Neural cell (in vitro differentiated cells): ENCODE data around the gene E4F1. TPM values are rescaled to one million over a fixed set of nuclear protein-coding genes. Genes with fewer than 3 reads are reported as not detected.
A peak's percentile ranks its signal among the peaks of the same experiment; 100 is the strongest.
"Not testable (repeated sequence)": the region's sequence is repeated elsewhere in the genome, so short reads cannot be mapped to it uniquely, and the experiment has no call there.

Experiments used
- H2AFZ ChIP-seq: fragments of 200-600, 300-800 bp; sonication (generic), shearing (Covaris generic); 2 replicates; pipeline ENCODE4 v1.6.0; 2014; ENCODE audit warnings: low read depth, mild to moderate bottlenecking, antibody characterized with exemption, low read length, moderate library complexity
- H3F3A ChIP-seq: fragments of 200-600 bp; shearing (Covaris generic); 2 replicates; pipeline ENCODE4 v1.6.1; 2016; ENCODE audit warnings: mild to moderate bottlenecking, moderate library complexity, mixed read lengths, antibody characterized with exemption, low read length; ENCODE audit not compliant: insufficient read depth, poor library complexity, severe bottlenecking
- H3K27ac ChIP-seq: fragments of 200-600, 300-800 bp; sonication (generic), shearing (Covaris generic); 2 replicates; pipeline ENCODE4 v1.5.1; 2014; ENCODE audit warnings: mild to moderate bottlenecking, low read length, moderate library complexity
- H3K27me3 ChIP-seq: fragments of 300-800, 200-600 bp; sonication (generic), shearing (Covaris generic); 2 replicates; pipeline ENCODE4 v1.6.0; 2014; ENCODE audit warnings: mild to moderate bottlenecking, low read depth, low read length, moderate library complexity; ENCODE audit not compliant: insufficient read depth
- H3K36me3 ChIP-seq: fragments of 300-800, 200-600 bp; sonication (generic), shearing (Covaris generic); 2 replicates; pipeline ENCODE4 v1.5.1; 2014; ENCODE audit warnings: mild to moderate bottlenecking, antibody characterized with exemption, low read length, moderate library complexity; ENCODE audit not compliant: insufficient read depth
- H3K4me2 ChIP-seq: fragments of 300-800, 200-600 bp; sonication (generic), shearing (Covaris generic); 2 replicates; pipeline ENCODE4 v1.6.0; 2014; ENCODE audit warnings: mild to moderate bottlenecking, low read length
- H3K4me3 ChIP-seq: fragments of 300-800, 200-600 bp; sonication (generic), shearing (Covaris generic); 2 replicates; pipeline ENCODE4 v1.5.1; 2014; ENCODE audit warnings: mild to moderate bottlenecking, low read length, moderate library complexity
- H3K79me2 ChIP-seq: fragments of 200-600 bp; shearing (Covaris generic); replicated peaks from 2 replicates; pipeline ENCODE4 v1.6.0; 2014; ENCODE audit warnings: mild to moderate bottlenecking, low read length, moderate library complexity; ENCODE audit not compliant: insufficient read depth
- H3K9ac ChIP-seq: fragments of 300-800, 200-600 bp; sonication (generic), shearing (Covaris generic); 2 replicates; pipeline ENCODE4 v1.6.1; 2016; ENCODE audit warnings: mild to moderate bottlenecking, low read length, mixed read lengths
- H3K9me2 ChIP-seq: fragments of 200-600 bp; shearing (Covaris generic); 2 replicates; pipeline ENCODE4 v1.6.1; 2016; ENCODE audit warnings: mild to moderate bottlenecking, low read length, mixed read lengths; ENCODE audit not compliant: insufficient read depth
- H3K9me3 ChIP-seq: fragments of 200-600, 300-800 bp; sonication (generic), shearing (Covaris generic); 2 replicates; pipeline ENCODE4 v1.6.1; 2016; ENCODE audit warnings: mild to moderate bottlenecking, mixed run types, low read length, moderate library complexity, mixed read lengths
- H4K20me1 ChIP-seq: fragments of 200-600 bp; shearing (Covaris generic); 2 replicates; pipeline ENCODE4 v1.6.1; 2016; ENCODE audit warnings: mild to moderate bottlenecking, mixed run types; ENCODE audit not compliant: insufficient read depth
- EP300 ChIP-seq: fragments of 450-650 bp; conservative IDR thresholded peaks from 2 replicates; pipeline ENCODE4 v1.6.1; 2014; ENCODE audit warnings: antibody characterized with exemption, mild to moderate bottlenecking, moderate library complexity; ENCODE audit not compliant: poor library complexity, severe bottlenecking
- EZH2 ChIP-seq: fragments of 200-600, 300-800 bp; shearing (Covaris generic), sonication (generic); IDR thresholded peaks from 2 replicates; pipeline ENCODE4 v1.6.1; 2014; ENCODE audit warnings: antibody characterized with exemption, low read length, borderline replicate concordance, mild to moderate bottlenecking; ENCODE audit not compliant: insufficient read depth, poor library complexity, severe bottlenecking
- MXI1 ChIP-seq: fragments of 450-650 bp; conservative IDR thresholded peaks from 2 replicates; pipeline ENCODE4 v1.6.1; 2014; ENCODE audit warnings: antibody characterized with exemption, mild to moderate bottlenecking; ENCODE audit not compliant: poor library complexity, severe bottlenecking
- POLR2AphosphoS5 ChIP-seq: IDR thresholded peaks from 2 replicates; pipeline ENCODE4 v1.6.1; 2012
- RAD21 ChIP-seq: fragments of 450-650 bp; conservative IDR thresholded peaks from 2 replicates; pipeline ENCODE4 v1.6.1; 2014; ENCODE audit warnings: antibody characterized with exemption, mild to moderate bottlenecking, moderate library complexity
- REST ChIP-seq: IDR thresholded peaks from 2 replicates; pipeline ENCODE4 v1.6.1; 2012; ENCODE audit warnings: borderline replicate concordance
- SMC3 ChIP-seq: fragments of 450-650 bp; conservative IDR thresholded peaks from 2 replicates; pipeline ENCODE4 v1.6.1; 2014; ENCODE audit warnings: antibody characterized with exemption, mild to moderate bottlenecking, moderate library complexity; ENCODE audit not compliant: poor library complexity
- TAF1 ChIP-seq: IDR thresholded peaks from 2 replicates; pipeline ENCODE4 v1.6.1; 2012; ENCODE audit warnings: low read depth
- polyA plus RNA-seq: library from polyadenylated mRNA; depleted of rRNA; stranded (reverse); fragments of >200 nt; gene quantifications from 2 replicates; pipeline ENCODE4 v1.2.3, GENCODE V29; 2014
- TF ChIP-seq, protein P1 (sequence below): fragments of 450-650 bp; IDR thresholded peaks from 2 replicates; pipeline ENCODE4 v1.5.1; 2014; ENCODE audit warnings: antibody characterized with exemption, mild to moderate bottlenecking, moderate library complexity; ENCODE audit not compliant: poor library complexity, severe bottlenecking

E4F1 gene
- polyA plus RNA-seq, 1 donor from 2014 or later: 64.9 TPM

DNA sequence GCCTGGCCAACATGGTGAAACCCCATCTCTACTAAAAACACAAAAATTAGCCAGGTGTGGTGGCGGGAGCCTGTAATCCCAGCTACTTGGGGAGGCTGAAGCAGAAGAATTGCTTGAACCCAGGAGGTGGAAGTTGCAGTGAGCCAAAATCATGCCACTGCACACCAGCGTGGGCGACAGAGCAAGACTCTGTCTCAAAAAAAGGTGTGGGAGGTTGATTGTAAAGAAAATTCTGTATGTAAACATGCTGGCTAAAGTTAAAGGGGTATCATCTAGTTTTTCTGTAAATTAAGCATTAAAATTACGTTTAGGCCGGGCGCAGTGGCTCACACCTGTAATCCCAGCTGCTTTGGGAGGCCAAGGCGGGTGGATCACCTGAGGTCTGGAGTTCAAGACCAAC lies 35.1 kb downstream of the E4F1 start:
- not testable (repeated sequence) for H3K9me3 ChIP-seq, H3K9ac ChIP-seq

DNA sequence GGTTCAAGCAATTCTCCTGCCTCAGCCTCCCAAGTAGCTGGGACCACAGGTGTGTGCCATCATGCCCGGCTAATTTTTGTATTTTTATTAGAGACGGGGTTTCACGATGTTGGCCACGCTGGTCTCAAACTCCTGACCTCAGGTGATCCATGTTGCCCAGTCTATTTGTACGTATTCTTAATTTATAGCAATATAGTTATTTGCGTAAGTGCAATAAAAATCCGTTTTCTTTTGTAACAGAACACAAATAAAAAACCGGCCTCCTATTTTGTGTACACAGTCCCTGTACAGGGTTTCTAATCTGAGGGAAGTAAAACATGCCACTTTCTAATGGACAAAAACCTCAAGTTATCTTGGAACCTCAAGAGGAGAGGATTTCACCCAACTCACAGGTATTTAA lies 36.9 kb downstream of the E4F1 start:
- H3K27ac ChIP-seq: no peak overlapping the region
- H2AFZ ChIP-seq: no peak overlapping the region
- TF ChIP-seq SMC3 (no peak), REST (no peak), EP300 (no peak), RAD21 (no peak), MXI1 (no peak), TAF1 (no peak), EZH2 (no peak), POLR2AphosphoS5 (no peak)
- TF ChIP-seq, protein P1, sequence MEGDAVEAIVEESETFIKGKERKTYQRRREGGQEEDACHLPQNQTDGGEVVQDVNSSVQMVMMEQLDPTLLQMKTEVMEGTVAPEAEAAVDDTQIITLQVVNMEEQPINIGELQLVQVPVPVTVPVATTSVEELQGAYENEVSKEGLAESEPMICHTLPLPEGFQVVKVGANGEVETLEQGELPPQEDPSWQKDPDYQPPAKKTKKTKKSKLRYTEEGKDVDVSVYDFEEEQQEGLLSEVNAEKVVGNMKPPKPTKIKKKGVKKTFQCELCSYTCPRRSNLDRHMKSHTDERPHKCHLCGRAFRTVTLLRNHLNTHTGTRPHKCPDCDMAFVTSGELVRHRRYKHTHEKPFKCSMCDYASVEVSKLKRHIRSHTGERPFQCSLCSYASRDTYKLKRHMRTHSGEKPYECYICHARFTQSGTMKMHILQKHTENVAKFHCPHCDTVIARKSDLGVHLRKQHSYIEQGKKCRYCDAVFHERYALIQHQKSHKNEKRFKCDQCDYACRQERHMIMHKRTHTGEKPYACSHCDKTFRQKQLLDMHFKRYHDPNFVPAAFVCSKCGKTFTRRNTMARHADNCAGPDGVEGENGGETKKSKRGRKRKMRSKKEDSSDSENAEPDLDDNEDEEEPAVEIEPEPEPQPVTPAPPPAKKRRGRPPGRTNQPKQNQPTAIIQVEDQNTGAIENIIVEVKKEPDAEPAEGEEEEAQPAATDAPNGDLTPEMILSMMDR: no peak
- H4K20me1 ChIP-seq: no peaks in the 10 kb centered on the region
- peaks cover 18% of the 10 kb centered on the region for H3K79me2 ChIP-seq
- H3K4me2 ChIP-seq: no peak overlapping the region
- H3K27me3 ChIP-seq: no peaks in the 10 kb centered on the region
- H3K9me3 ChIP-seq: no peaks in the 10 kb centered on the region
- no peak overlapping the region for H3K9ac ChIP-seq
- H3K4me3 ChIP-seq: no peak overlapping the region
- H3K9me2 ChIP-seq: no peaks in the 10 kb centered on the region
- no peaks in the 10 kb centered on the region for H3F3A ChIP-seq
- peaks cover 9% of the 10 kb centered on the region for H3K36me3 ChIP-seq

More for the DNA sequence above, 35.1 kb downstream of the E4F1 start:
- H4K20me1 ChIP-seq, H3F3A ChIP-seq, H3K79me2 ChIP-seq, H3K27me3 ChIP-seq, H3K36me3 ChIP-seq, H3K4me2 ChIP-seq, H3K27ac ChIP-seq, H2AFZ ChIP-seq, H3K9me2 ChIP-seq, H3K4me3 ChIP-seq: not testable (repeated sequence)

DNA sequence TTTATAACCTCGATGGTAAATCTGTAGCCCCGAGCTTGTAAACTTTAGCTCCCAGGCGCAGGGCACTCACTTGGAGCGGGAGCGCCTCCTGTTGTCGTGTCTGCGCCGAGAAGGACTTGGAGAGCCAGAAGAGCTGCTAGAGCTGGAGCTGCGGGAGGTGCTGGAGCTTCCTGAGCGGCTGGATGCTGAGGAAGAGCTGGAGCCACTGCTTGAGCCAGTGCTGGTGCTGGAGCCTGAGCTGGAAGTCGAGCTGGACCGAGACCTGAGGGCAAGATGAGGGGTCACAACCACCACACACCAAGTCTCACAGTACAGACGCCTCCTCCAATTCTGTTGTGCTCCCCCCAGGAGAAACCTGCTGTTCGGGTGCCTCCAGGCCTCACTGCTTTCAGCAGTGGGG lies 39.6 kb downstream of the E4F1 start:
- not testable (repeated sequence) for H4K20me1 ChIP-seq, H3K4me2 ChIP-seq

GRCh38 chr16:2266887-2267286 lies 43.5 kb downstream of the E4F1 start:
- not testable (repeated sequence) for H3K9me3 ChIP-seq, H2AFZ ChIP-seq, H3F3A ChIP-seq, H3K36me3 ChIP-seq, H3K27me3 ChIP-seq, H3K9me2 ChIP-seq, H4K20me1 ChIP-seq, H3K27ac ChIP-seq
- H3K9ac ChIP-seq: peak overlapping the region; percentile 85
- peak overlapping the region; percentile 65 for H3K4me2 ChIP-seq
- H3K79me2 ChIP-seq: peaks cover 32% of the 10 kb centered on the region
- H3K4me3 ChIP-seq: peak overlapping the region; percentile 98

More for the DNA sequence above, 39.6 kb downstream of the E4F1 start:
- H3F3A ChIP-seq, H3K36me3 ChIP-seq, H3K9me2 ChIP-seq, H3K27me3 ChIP-seq, H3K4me3 ChIP-seq, H3K27ac ChIP-seq, H3K9ac ChIP-seq, H3K9me3 ChIP-seq, H2AFZ ChIP-seq: not testable (repeated sequence)
- peaks cover 32% of the 10 kb centered on the region for H3K79me2 ChIP-seq

- not testable (repeated sequence) for H3F3A ChIP-seq, H3K9me3 ChIP-seq, H4K20me1 ChIP-seq, H3K9me2 ChIP-seq, H3K27me3 ChIP-seq, H3K36me3 ChIP-seq
- H3K9ac ChIP-seq: peak overlapping the region; percentile 85
- H3K4me3 ChIP-seq: peak overlapping the region; percentile 98
- peak overlapping the region; percentile 44 for H3K4me2 ChIP-seq
- H3K79me2 ChIP-seq: peaks cover 32% of the 10 kb centered on the region
- H2AFZ ChIP-seq: peak overlapping the region; percentile 60
- peak overlapping the region; percentile 89 for H3K27ac ChIP-seq
Observed at GRCh38 chr16:2267505-2267912, 44.1 kb downstream of the E4F1 start.
